Natural killer cell (primary cell): ENCODE measurements around the gene LRRC38. TPM values are rescaled to one million over a fixed set of nuclear protein-coding genes. Genes with fewer than 3 reads are reported as not detected.

Experiments
- ATAC-seq, 3 donors: fragments of 150-1000 bp in 2 of 3; fragments of 200-7000 bp in 1 of 3; cut with Tn5 transposase; 1 replicate in 1 of 3; 2 replicates in 2 of 3; pipeline ENCODE4 v1.10.0; 2021; ENCODE audit warnings: mild to moderate bottlenecking in 2 of 3, moderate library complexity in 2 of 3
- DNase-seq, 2 donors: peaks; one replicate each; pipeline versions ENCODE4 v3.0.0 to v3.0.0-alpha.2; 2013 to 2021; ENCODE audit warnings: mixed read lengths in 1 of 2
- H3K27ac ChIP-seq: one replicate; pipeline ENCODE4 v1.5.1; 2013; ENCODE audit warnings: mild to moderate bottlenecking, low read length
- H3K27me3 ChIP-seq: one replicate; pipeline ENCODE4 v1.6.1; 2013; ENCODE audit warnings: low read length; ENCODE audit not compliant: control insufficient read depth, insufficient read depth
- H3K36me3 ChIP-seq: one replicate; pipeline ENCODE4 v1.6.1; 2013; ENCODE audit warnings: low read length; ENCODE audit not compliant: control insufficient read depth, insufficient read depth
- H3K4me1 ChIP-seq: one replicate; pipeline ENCODE4 v1.6.1; 2013; ENCODE audit warnings: low read length; ENCODE audit not compliant: control insufficient read depth, insufficient read depth
- H3K4me3 ChIP-seq: one replicate; pipeline ENCODE4 v1.5.1; 2013; ENCODE audit warnings: low read length
- H3K9me3 ChIP-seq: one replicate; pipeline ENCODE4 v1.6.1; 2013; ENCODE audit warnings: low read length; ENCODE audit not compliant: control insufficient read depth, insufficient read depth
- H3K27ac Mint-ChIP-seq, 2 donors: one replicate each; pipeline ENCODE4 v1.8.0; 2022; ENCODE audit warnings: mild to moderate bottlenecking in 2 of 2, mixed read lengths in 2 of 2, moderate library complexity in 1 of 2
- H3K27me3 Mint-ChIP-seq, 2 donors: one replicate each; pipeline ENCODE4 v1.8.0; 2022; ENCODE audit warnings: low read depth in 2 of 2, mixed read lengths in 2 of 2
- H3K36me3 Mint-ChIP-seq: one replicate; pipeline ENCODE4 v1.8.0; 2022; ENCODE audit warnings: mixed read lengths
- H3K4me1 Mint-ChIP-seq, 2 donors: one replicate each; pipeline ENCODE4 v1.8.0; 2022; ENCODE audit warnings: mixed read lengths in 2 of 2
- H3K4me3 Mint-ChIP-seq: one replicate; pipeline ENCODE4 v1.8.0; 2022; ENCODE audit warnings: mild to moderate bottlenecking, moderate library complexity, mixed read lengths
- H3K9me3 Mint-ChIP-seq, 2 donors: one replicate each; pipeline ENCODE4 v1.8.0; 2022; ENCODE audit warnings: mixed read lengths in 2 of 2
- WGBS: methylation state at CpG from one replicate; pipeline ENCODE4 v1.1.7; 2013; ENCODE audit warnings: missing lambda C conversion rate; ENCODE audit not compliant: insufficient coverage; 5-methylcytosine and 5-hydroxymethylcytosine counted together
- intact Hi-C: fragments of 100-400 bp; cut with micrococcal nuclease; formaldehyde crosslinking; loops from one replicate; pipeline ENCODE4 v1.14.2; 2022
- total RNA-seq, 4 donors: library from RNA; stranded (reverse); fragments of 120-200 nt in 1 of 4; gene quantifications; one replicate each; pipeline versions ENCODE4 v1.2.3 to v1.2.4, GENCODE V29; 2013 to 2022
- TF ChIP-seq, protein P1 (sequence below): fragments of 200-600 bp; IDR thresholded peaks from one replicate; pipeline ENCODE4 v1.8.0; 2022; ENCODE audit warnings: antibody characterized with exemption

Gene LRRC38
- total RNA-seq, 3 donors from 2014 or later (not counting 1 experiment from before 2014, with no cell fraction given) = not detected

DNA sequence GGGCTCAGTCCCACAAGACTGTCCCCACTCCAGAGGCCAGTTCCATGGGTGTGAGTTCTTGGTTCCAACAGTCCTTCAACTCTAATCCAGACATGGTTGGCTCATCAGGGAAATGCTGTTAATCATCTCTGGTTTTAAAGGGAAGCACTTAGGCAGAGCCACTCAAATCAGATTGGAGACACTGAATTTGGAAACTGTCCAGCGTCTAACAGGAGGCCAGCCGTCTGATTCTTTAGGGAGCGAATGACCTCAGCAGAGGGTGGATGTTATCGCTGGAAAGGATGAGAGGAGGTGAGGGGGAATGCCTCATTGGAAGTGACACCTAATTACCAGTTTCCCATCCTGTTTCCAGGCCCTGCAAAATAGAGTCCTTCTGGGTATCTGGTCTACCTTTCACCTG, 22.8 kb upstream of the LRRC38 start:
- TF ChIP-seq, protein P1, sequence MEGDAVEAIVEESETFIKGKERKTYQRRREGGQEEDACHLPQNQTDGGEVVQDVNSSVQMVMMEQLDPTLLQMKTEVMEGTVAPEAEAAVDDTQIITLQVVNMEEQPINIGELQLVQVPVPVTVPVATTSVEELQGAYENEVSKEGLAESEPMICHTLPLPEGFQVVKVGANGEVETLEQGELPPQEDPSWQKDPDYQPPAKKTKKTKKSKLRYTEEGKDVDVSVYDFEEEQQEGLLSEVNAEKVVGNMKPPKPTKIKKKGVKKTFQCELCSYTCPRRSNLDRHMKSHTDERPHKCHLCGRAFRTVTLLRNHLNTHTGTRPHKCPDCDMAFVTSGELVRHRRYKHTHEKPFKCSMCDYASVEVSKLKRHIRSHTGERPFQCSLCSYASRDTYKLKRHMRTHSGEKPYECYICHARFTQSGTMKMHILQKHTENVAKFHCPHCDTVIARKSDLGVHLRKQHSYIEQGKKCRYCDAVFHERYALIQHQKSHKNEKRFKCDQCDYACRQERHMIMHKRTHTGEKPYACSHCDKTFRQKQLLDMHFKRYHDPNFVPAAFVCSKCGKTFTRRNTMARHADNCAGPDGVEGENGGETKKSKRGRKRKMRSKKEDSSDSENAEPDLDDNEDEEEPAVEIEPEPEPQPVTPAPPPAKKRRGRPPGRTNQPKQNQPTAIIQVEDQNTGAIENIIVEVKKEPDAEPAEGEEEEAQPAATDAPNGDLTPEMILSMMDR = no peak
- no peak overlapping the region for H3K27ac Mint-ChIP-seq
- H3K4me1 Mint-ChIP-seq = no peaks in the 10 kb centered on the region
- Histone ChIP-seq H3K27ac (no peak overlapping the region), H3K4me3 (no peak overlapping the region), H3K36me3 (no peaks in the 10 kb centered on the region), H3K9me3 (no peaks in the 10 kb centered on the region), H3K4me1 (no peaks in the 10 kb centered on the region), H3K27me3 (no peaks in the 10 kb centered on the region)
- intact Hi-C loops = no loop called here
- H3K27me3 Mint-ChIP-seq = peaks cover 0 to 3% of the 10 kb centered on the region in 2 donors
- WGBS = 95% methylated on average over 3 of the region's 4 CpGs
- DNase-seq = no peak
- ATAC-seq = no peak
- H3K4me3 Mint-ChIP-seq = no peak overlapping the region
- no peaks in the 10 kb centered on the region for H3K9me3 Mint-ChIP-seq
- no peaks in the 10 kb centered on the region for H3K36me3 Mint-ChIP-seq

DNA sequence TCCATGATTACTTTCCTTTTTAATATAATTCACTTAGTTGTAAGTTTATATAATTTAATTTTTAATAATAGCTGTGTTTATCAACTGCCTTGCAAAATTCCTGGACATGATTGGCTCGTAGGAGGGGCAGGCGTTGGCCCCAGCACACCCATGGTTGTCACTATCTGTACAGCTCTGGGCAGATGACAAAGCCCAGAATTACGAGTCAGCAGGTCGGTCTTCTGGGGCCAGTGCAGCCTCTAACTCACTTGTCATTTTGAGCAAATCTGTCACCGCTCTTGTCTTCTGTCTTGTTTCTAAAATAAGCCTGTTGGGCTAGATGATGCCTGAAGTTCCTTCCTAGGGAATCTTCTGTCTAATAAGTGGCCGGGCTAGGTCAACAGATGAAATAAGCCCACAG, 21.4 kb upstream of the LRRC38 start:
- WGBS = 91% methylated on average over 6 of the region's 6 CpGs
- ATAC-seq (no peak), DNase-seq (no peak)
- Histone ChIP-seq H3K4me3 (no peak overlapping the region), H3K36me3 (no peaks in the 10 kb centered on the region), H3K9me3 (no peaks in the 10 kb centered on the region), H3K27me3 (no peaks in the 10 kb centered on the region), H3K4me1 (no peaks in the 10 kb centered on the region), H3K27ac (no peak overlapping the region)
- H3K4me3 Mint-ChIP-seq = no peak overlapping the region
- no peak overlapping the region for H3K27ac Mint-ChIP-seq
- no peaks in the 10 kb centered on the region for H3K4me1 Mint-ChIP-seq
- peaks cover 0 to 3% of the 10 kb centered on the region in 2 donors for H3K27me3 Mint-ChIP-seq
- TF ChIP-seq, protein P1 = no peak
- H3K9me3 Mint-ChIP-seq = no peaks in the 10 kb centered on the region
- H3K36me3 Mint-ChIP-seq = no peaks in the 10 kb centered on the region
- intact Hi-C loops = no loop called here

DNA sequence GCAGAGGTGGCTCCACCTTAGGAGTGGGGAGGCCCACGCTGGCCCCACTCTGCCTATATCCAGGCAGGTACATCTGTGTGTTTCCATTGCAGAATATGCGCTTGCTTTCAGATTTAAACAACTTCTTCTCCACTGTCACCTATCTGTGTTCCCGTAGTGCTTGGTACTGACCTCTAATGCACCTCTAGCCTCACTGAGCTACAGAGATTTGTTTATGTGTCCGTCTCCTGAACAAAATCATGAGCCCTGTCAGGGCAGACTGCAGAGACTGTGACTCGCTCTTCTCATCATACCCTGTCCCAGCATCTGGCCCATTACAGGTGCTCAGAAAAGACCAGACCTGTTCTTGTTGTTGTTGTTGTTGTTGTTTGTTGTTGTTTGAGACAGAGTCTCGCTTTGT, 14.5 kb upstream of the LRRC38 start:
- H3K36me3 ChIP-seq = no peaks in the 10 kb centered on the region
- TF ChIP-seq, protein P1 = no peak
- Mint-ChIP-seq H3K36me3 (no peaks in the 10 kb centered on the region), H3K4me3 (no peak overlapping the region), H3K27me3 (peaks cover 8 to 14% of the 10 kb centered on the region in 2 donors), H3K9me3 (no peaks in the 10 kb centered on the region), H3K4me1 (no peaks in the 10 kb centered on the region), H3K27ac (no peak overlapping the region)
- no peak overlapping the region for H3K27ac ChIP-seq
- no peak for DNase-seq
- 85% methylated on average over 6 of the region's 6 CpGs for WGBS
- ATAC-seq = no peak
- no peak overlapping the region for H3K4me3 ChIP-seq
- intact Hi-C loops = no loop called here
- H3K4me1 ChIP-seq = no peaks in the 10 kb centered on the region
- H3K27me3 ChIP-seq = no peaks in the 10 kb centered on the region
- no peaks in the 10 kb centered on the region for H3K9me3 ChIP-seq

DNA sequence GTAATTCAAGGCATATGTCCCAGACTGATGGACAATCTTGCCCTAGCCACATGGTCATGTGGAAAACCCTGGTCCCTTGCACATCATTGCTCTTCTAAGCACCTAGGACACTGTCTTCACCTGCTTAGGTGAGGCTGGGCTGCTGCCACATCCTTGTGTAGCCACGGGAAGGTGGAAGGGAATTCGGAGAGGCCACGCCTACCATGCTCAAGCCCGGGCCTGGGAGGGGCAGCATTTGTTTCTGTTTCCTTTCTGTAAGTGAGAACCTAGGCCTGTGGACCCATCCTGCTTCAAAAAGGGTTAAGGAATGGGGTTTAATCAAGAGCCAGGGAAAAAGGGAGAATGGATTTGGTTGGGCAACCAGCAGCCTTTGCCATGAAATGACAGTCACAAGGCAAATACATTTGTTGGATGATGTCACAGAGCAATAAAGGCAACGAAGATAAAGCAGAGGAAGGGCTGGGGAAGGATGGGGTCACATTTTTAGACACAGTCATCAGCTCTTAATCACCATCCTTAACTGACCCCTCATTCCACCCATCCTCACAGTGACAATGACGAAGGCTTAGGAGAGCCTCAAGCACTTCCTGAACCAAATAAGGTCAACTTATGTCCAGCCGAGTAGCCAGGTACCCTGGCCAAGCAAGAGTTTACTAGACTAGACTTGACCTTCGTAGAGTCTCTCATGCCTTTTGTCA, 10.1 kb upstream of the LRRC38 start:
- DNase-seq = no peak
- Histone ChIP-seq H3K27ac (no peak overlapping the region), H3K9me3 (no peaks in the 10 kb centered on the region), H3K27me3 (no peaks in the 10 kb centered on the region), H3K4me3 (no peak overlapping the region), H3K4me1 (no peaks in the 10 kb centered on the region), H3K36me3 (no peaks in the 10 kb centered on the region)
- ATAC-seq = no peak
- Mint-ChIP-seq H3K27ac (no peak overlapping the region), H3K36me3 (no peaks in the 10 kb centered on the region), H3K9me3 (no peaks in the 10 kb centered on the region), H3K27me3 (peaks cover 13 to 14% of the 10 kb centered on the region in 2 donors), H3K4me1 (no peaks in the 10 kb centered on the region), H3K4me3 (no peak overlapping the region)
- intact Hi-C loops = no loop called here
- 64% methylated on average over 6 of the region's 8 CpGs for WGBS
- TF ChIP-seq, protein P1 = no peak
